ENCODE measurements around the gene SCAMP2.

Gene SCAMP2

DNA sequence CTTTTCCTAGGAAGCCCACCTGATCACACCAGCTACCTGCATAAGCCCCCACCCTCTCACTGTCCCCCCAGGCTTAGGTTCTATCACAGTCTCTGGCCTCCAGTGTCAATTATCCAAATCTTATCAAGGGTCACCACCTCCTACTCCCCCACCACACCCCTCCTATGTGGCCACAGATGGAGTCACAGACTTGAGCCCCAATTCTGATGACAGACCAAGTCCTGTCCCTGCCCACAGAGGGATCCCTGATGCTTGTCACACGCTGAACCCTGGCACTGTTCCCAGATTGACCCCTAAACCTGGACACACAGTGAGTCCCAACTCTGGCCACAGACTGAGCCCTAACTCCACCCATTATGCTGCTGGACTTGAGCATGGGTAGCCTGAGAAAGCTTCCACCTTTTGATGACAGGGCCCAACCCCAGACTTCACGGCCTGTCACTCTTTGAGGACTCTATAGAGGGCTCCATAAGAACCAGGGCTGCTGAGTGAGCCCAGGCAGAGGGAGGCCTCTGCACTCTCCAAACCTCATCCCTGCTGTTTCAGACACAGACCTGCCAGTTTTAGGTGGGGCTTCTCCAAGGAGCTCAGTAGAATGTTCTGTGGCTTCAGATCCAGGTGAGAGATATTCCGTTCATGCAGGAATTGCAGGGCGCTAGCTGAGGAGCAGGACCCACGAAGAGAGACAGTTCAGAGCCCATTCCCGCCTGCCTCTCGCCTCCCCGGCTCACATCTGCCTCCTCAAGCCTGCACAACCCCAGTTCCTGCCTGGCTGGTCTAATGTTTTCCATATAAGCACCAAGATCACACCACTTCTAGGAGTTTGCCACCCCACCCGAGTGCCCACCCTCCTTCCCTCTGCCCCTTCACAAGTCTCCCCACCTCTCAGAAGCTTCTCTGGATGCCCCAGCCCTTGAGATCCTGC, 32.1 kb downstream of the SCAMP2 start:
- H3K4me1 Mint-ChIP-seq (ENCODE audit: low read depth) = peaks cover 50% of the 10 kb centered on the region

DNA sequence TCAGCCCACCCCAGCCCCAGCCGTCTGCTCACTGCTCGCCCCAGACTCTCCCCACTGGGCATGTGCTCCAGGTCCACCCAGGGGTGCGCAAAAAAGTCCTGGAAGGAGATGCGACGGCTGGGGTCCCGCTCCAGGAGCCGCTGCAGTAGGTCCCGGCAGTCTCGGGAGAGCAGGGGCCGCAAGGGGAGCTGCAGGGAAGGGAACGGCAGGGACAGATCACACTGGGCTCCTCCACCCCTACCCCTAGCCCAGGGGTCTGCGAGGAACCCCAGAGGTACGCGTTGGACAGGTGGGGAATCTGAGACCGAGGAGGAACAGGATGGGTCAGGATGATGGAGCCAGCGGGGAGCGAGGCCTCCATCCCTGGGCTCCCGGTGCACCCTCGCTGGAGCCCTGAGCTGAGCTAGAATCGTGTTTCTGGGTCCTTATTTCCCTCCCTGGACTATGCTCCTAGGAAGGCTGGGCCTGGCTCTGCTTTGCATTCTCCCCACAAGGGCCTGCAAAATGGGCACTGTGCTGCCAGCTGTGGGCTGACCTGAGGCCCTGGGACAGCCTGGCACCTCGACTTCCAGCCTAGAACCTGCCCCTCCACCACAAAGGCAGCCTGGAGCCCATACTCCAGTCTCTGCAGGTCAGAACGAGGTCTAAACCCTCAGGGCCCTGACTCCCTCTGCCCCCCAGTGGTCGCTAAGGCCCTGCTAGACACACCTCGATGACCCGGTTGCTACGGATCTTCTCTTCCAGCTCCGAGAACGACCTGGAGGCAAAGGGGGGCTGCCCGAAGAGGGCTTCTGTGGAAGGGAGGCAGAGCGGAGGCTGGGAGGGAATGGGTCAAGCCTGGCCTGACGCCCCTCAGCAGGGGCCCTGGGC, 33.4 kb downstream of the SCAMP2 start:
- Mint-ChIP-seq H3K27me3 (no peaks in the 10 kb centered on the region), H3K27ac (no peak overlapping the region), H3K36me3 (ENCODE audit: low read depth) (peaks cover 14% of the 10 kb centered on the region), H3K9me3 (no peaks in the 10 kb centered on the region), H3K4me1 (ENCODE audit: low read depth) (peaks cover 36% of the 10 kb centered on the region), H3K4me3 (no peak overlapping the region)

More for the DNA sequence above, 32.1 kb downstream of the SCAMP2 start:
- peak overlapping the region; percentile 92 for H3K4me3 Mint-ChIP-seq
- no peaks in the 10 kb centered on the region for H3K27me3 Mint-ChIP-seq
- H3K36me3 Mint-ChIP-seq (ENCODE audit: low read depth) = peaks cover 23% of the 10 kb centered on the region
- peak overlapping the region; percentile 71 for H3K27ac Mint-ChIP-seq
- no peaks in the 10 kb centered on the region for H3K9me3 Mint-ChIP-seq

DNA sequence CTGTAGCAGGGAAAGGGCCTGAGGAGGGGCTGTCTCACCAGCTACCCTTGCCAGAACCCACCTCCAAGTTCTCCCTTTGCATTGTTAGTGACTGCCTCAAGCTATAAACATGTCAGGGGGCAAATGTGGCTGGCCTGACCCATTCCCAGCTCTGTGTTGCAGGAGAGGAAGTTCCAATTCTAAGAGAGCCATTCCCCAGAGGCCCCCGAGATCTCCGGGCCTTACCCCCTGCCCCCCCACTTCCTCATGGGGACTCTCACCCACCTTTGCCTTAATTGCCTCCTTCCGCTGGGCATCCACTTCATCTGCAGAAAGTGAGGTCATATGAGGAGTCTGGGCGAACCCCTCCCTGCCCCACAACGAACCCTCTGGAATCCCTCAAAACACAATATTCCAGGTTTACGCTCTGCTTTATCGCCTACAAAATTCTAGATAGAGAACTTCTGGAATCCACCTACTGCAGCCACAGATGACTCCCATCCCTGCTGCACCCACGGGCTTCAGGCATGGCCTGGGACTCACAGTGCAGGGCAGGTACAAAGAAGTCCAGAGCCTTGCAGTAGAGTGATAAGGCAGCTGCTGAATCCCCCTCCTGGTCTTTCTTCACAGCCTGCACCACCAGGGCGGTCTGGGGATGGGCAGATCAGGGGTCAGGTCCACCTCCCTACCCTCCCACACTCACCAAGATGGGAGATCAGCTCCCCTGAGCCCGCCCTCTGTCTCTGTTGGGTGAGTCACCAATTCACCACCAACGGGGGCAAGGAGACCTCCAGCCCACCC, 34.2 kb downstream of the SCAMP2 start:
- H3K9me3 Mint-ChIP-seq = no peaks in the 10 kb centered on the region
- H3K36me3 Mint-ChIP-seq (ENCODE audit: low read depth) = peaks cover 11% of the 10 kb centered on the region
- H3K4me3 Mint-ChIP-seq = no peak overlapping the region
- peaks cover 28% of the 10 kb centered on the region for H3K4me1 Mint-ChIP-seq (ENCODE audit: low read depth)
- no peaks in the 10 kb centered on the region for H3K27me3 Mint-ChIP-seq
- no peak overlapping the region for H3K27ac Mint-ChIP-seq

DNA sequence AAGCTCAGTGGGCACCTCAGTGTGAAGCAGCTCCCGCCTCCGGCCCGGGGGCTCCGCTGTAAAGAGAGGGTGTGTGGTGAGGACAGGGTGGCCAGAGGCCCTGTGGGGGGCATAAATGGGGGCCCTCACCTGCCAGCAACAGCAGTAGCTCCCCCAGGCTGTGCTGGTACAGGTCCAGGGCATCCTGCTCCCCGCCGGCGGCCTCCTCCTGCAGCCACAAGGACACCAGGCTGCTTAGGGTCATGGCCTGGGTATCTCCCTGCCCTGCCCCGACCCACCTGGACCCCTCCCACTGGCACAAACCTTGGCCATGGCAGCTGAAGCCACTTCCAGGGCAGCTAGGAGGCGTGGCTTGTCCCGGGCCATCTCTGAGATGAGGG, 35.0 kb downstream of the SCAMP2 start:
- peaks cover 11% of the 10 kb centered on the region for H3K36me3 Mint-ChIP-seq (ENCODE audit: low read depth)
- no peaks in the 10 kb centered on the region for H3K27me3 Mint-ChIP-seq
- peaks cover 22% of the 10 kb centered on the region for H3K4me1 Mint-ChIP-seq (ENCODE audit: low read depth)
- no peak overlapping the region for H3K27ac Mint-ChIP-seq
- no peaks in the 10 kb centered on the region for H3K9me3 Mint-ChIP-seq
- no peak overlapping the region for H3K4me3 Mint-ChIP-seq

DNA sequence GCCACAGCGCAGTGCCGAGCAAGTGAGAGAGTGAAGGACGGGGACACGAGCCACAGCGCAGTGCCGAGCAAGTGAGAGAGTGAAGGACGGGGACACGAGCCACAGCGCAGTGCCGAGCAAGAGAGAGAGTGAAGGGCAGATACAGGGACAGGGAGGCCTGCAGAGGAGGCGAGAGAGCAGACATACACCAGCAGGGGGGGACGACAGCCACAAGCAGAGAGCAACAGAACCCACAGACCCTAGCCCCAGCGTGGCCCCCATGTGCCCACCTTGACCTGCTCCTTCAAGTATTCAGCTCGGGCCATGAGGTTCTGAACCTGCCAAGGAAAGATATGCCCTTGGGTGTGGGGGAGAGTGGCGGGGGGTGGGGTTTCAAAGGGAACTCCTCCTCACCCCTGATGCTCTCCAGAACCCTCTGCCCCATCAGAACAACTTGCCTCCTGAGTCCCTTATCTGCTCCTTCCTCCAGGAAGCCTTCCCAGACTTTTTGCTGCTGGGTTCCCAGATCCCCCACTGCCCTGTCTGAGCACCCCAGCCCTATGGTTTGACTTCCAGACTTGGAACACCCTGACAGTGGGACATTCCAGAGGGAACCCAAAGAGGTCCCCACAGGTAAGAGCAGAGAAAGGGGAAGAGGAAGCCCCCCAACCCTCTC, 35.6 kb downstream of the SCAMP2 start:
- H3K9me3 Mint-ChIP-seq = no peaks in the 10 kb centered on the region
- no peak overlapping the region for H3K4me3 Mint-ChIP-seq
- H3K36me3 Mint-ChIP-seq (ENCODE audit: low read depth) = peaks cover 11% of the 10 kb centered on the region
- no peak overlapping the region for H3K27ac Mint-ChIP-seq
- peaks cover 21% of the 10 kb centered on the region for H3K4me1 Mint-ChIP-seq (ENCODE audit: low read depth)
- no peaks in the 10 kb centered on the region for H3K27me3 Mint-ChIP-seq

DNA sequence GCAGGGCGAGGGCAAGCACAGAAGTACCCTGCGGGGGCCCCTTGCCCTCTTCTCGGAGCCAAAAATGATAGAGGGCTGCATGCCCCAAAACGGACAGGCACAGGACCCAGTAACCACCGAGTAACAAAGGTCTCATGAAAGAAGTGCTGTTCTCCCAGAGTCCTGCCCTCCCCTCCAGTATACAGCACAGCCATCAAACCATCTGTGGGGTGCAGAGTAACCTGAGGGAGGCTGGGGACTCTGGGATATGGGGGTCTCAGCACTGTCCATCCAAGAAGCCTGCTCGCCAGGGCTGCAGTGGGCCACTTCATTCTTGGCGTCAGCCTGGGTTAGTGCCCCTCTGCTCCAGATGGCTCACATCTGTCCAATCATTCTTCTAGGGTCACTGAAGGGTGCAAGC, 36.3 kb downstream of the SCAMP2 start:
- Mint-ChIP-seq H3K36me3 (ENCODE audit: low read depth) (peaks cover 11% of the 10 kb centered on the region), H3K9me3 (no peaks in the 10 kb centered on the region), H3K27me3 (no peaks in the 10 kb centered on the region), H3K4me3 (no peak overlapping the region), H3K4me1 (ENCODE audit: low read depth) (peaks cover 13% of the 10 kb centered on the region), H3K27ac (no peak overlapping the region)

DNA sequence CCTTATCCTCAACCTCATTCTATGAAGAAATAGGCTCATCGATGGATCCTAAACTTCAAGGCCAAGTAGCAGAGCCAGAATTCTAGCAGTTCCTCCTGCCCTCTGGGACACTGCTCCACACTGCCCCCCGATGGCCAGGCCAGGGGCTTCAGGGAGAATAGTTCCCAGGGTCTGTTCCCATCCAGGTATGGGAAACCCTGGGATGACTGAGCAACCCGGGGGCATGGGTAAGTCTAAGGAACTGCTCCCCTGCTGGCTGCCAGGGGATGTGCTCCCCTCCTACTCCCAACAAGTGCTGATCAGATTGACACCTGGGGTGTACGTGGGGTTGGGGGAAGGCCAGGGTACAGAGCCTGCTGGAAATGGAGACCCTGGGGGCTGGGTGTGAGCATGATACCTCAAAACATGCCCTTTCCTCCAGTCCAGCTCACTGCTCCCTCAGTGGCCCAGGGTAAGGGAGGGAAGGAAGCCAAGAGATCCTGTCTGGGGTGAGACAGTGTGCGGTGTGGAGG, 37.8 kb downstream of the SCAMP2 start:
- Mint-ChIP-seq H3K4me1 (ENCODE audit: low read depth) (no peaks in the 10 kb centered on the region), H3K27ac (no peak overlapping the region), H3K36me3 (ENCODE audit: low read depth) (no peaks in the 10 kb centered on the region), H3K4me3 (no peak overlapping the region), H3K9me3 (no peaks in the 10 kb centered on the region), H3K27me3 (no peaks in the 10 kb centered on the region)

DNA sequence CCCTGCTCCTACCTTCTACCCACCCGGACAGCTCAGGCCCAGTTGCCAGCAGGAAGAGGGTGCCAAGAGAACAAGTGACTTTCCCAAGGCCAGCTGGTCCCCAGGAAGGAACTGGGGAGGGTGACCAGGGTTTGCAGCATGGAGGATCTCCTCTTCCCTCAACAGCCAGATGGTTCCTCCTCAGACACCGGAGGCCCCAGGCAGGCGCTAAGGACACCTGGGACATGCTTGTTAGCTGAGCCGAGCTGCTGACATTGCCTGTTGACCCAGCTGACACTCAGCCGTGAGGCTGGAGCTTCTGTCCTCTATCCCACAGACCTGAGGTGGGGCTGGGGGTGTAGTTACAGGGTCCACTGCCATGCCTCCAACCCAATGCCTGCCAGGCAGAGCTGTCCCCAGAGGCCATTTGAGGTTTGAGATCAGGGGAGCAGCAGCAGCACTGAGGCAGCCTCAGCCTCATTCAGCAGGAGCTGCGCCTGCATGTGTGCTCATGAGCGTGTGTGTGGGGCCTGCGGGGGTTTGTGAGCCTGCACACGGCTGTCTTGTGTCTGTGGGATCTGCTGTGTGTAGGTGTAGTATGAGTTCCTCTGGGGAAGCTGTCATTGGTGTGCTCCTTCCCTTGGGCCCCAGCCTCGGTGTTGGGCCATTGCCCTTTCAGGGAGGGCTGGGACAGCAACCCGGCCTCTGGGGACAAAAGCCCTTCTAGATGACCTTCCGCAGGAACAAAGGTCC, 39.6 kb downstream of the SCAMP2 start:
- Mint-ChIP-seq H3K27ac (no peak overlapping the region), H3K27me3 (peaks cover 3% of the 10 kb centered on the region), H3K36me3 (ENCODE audit: low read depth) (no peaks in the 10 kb centered on the region), H3K4me3 (no peak overlapping the region), H3K4me1 (ENCODE audit: low read depth) (peaks cover 3% of the 10 kb centered on the region), H3K9me3 (no peaks in the 10 kb centered on the region)

DNA sequence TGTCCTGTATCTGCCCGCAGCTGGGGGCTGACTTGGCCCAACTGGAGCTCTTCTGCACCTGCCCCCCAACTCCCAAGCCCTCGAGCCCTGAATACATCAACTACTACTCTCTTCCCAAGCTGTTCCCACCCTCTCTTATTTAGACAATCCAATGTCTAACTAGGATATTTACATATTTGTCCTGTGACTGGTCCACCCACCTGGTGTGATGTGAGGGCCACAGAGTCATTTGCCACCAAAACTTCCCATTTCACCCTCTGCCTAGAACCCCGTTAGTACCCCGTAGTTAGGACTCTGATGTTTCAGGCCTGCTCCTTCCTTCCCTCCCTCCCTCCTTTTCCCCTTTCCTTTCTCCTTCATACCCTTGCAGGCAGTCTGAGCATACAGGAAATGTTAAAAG, 40.3 kb downstream of the SCAMP2 start:
- H3K4me1 Mint-ChIP-seq (ENCODE audit: low read depth) = peaks cover 3% of the 10 kb centered on the region
- H3K27ac Mint-ChIP-seq = no peak overlapping the region
- peaks cover 8% of the 10 kb centered on the region for H3K27me3 Mint-ChIP-seq
- no peaks in the 10 kb centered on the region for H3K36me3 Mint-ChIP-seq (ENCODE audit: low read depth)
- H3K4me3 Mint-ChIP-seq = no peak overlapping the region
- no peaks in the 10 kb centered on the region for H3K9me3 Mint-ChIP-seq

DNA sequence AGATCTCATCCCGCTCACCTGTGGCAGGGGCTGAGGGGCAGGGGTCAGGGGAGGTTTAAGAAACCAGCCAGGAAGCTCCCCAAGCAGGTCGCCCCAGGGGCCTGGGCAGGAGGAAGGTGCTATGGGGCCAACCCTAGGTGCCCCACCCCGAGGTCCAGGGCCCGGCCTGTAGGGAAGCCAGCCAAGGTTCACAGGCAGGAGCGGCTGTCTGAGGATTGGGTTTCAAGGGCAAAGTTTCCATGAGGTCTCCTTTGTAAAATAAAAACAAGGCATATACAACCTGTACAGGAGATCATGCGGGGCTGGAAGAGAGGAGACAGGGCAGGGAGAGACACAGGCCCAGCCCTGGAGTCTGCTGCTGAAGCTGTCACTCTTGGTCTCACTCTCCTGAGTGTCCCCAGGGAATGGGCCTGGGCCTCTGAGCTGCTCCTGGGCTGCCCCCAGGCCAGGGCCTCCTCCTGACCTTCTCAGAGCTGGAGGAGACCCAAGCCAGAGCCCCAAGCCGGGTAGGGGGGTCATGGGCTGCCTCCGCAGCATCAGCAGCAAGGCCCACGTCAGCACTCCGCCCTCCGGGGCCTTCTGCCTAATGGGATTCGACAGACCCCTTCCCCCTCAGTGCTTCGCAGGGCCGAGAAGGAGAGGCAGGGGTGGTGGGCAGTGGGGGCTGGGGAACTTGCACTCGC, 41.2 kb downstream of the SCAMP2 start:
- peaks cover 16% of the 10 kb centered on the region for H3K27me3 Mint-ChIP-seq
- H3K27ac Mint-ChIP-seq = no peak overlapping the region
- no peak overlapping the region for H3K4me3 Mint-ChIP-seq
- H3K9me3 Mint-ChIP-seq = no peaks in the 10 kb centered on the region
- no peaks in the 10 kb centered on the region for H3K36me3 Mint-ChIP-seq (ENCODE audit: low read depth)
- peaks cover 3% of the 10 kb centered on the region for H3K4me1 Mint-ChIP-seq (ENCODE audit: low read depth)

DNA sequence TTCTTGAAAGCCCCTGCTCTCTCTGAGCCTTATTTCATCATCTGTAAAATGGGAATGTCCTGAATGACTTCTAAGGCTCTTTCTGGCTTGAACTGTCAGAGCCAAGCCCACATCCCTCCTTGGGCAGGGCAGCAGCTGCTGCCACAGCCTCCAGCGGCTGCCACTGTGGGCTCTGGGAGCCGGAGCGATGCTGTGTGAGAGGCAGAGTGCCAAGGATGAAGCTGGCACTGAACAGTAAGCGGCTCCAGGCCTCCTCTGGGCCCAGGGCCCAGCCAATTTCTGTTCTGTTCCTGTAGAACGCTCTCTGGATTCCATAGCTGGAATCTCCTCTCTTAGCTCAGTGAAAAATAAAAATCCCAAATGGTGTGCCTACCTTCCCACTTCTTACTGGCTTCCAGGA, 42.3 kb downstream of the SCAMP2 start:
- Mint-ChIP-seq H3K27me3 (peaks cover 18% of the 10 kb centered on the region), H3K27ac (no peak overlapping the region), H3K4me3 (no peak overlapping the region), H3K9me3 (no peaks in the 10 kb centered on the region), H3K36me3 (ENCODE audit: low read depth) (no peaks in the 10 kb centered on the region), H3K4me1 (ENCODE audit: low read depth) (peaks cover 3% of the 10 kb centered on the region)

DNA sequence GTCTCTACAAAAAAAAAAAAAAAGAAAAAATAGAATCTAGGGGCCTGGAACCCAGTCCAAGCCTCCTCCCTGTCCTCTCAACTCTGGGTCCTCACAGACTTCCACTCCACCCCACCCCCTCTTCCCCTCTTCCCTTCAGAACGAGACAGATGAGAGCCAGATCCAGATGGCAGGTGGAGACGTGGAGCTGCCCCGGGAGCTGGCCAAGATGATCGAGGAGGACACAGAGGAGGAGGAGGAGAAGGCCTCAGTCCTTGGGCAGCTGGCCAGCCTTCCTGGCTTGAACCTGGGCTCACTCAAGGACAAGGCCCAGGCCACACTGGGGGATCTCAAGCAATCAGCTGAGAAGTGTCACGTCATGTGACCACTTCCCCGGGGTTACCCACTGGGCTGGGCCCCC, 43.2 kb downstream of the SCAMP2 start:
- Mint-ChIP-seq H3K27me3 (peaks cover 23% of the 10 kb centered on the region), H3K9me3 (no peaks in the 10 kb centered on the region), H3K4me3 (no peak overlapping the region), H3K27ac (no peak overlapping the region), H3K36me3 (ENCODE audit: low read depth) (no peaks in the 10 kb centered on the region), H3K4me1 (ENCODE audit: low read depth) (peaks cover 3% of the 10 kb centered on the region)

DNA sequence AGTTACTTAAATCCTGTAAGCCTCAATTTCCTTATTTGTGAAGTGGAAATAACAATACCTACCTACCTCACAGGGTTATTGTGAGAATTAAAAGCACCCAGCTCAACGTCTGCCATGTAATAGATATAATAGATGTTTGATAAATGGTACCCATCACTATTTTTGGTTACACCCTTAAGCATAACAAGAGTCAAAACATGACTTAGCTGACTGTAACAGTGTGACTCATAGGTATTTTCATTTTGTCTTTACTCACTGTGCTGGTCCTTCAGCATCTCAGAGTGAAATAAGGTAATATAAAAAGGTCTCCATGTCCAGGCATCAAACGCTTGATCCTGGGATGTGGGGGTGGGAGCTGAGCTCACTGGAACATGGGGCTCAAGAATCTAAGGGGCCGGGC, 43.7 kb downstream of the SCAMP2 start:
- Mint-ChIP-seq H3K27me3 (peaks cover 28% of the 10 kb centered on the region), H3K4me1 (ENCODE audit: low read depth) (peaks cover 3% of the 10 kb centered on the region), H3K27ac (no peak overlapping the region), H3K9me3 (no peaks in the 10 kb centered on the region), H3K4me3 (no peak overlapping the region), H3K36me3 (ENCODE audit: low read depth) (no peaks in the 10 kb centered on the region)
